Measurements from ENCODE around the gene THBD.

Gene THBD, protein sequence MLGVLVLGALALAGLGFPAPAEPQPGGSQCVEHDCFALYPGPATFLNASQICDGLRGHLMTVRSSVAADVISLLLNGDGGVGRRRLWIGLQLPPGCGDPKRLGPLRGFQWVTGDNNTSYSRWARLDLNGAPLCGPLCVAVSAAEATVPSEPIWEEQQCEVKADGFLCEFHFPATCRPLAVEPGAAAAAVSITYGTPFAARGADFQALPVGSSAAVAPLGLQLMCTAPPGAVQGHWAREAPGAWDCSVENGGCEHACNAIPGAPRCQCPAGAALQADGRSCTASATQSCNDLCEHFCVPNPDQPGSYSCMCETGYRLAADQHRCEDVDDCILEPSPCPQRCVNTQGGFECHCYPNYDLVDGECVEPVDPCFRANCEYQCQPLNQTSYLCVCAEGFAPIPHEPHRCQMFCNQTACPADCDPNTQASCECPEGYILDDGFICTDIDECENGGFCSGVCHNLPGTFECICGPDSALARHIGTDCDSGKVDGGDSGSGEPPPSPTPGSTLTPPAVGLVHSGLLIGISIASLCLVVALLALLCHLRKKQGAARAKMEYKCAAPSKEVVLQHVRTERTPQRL

DNA sequence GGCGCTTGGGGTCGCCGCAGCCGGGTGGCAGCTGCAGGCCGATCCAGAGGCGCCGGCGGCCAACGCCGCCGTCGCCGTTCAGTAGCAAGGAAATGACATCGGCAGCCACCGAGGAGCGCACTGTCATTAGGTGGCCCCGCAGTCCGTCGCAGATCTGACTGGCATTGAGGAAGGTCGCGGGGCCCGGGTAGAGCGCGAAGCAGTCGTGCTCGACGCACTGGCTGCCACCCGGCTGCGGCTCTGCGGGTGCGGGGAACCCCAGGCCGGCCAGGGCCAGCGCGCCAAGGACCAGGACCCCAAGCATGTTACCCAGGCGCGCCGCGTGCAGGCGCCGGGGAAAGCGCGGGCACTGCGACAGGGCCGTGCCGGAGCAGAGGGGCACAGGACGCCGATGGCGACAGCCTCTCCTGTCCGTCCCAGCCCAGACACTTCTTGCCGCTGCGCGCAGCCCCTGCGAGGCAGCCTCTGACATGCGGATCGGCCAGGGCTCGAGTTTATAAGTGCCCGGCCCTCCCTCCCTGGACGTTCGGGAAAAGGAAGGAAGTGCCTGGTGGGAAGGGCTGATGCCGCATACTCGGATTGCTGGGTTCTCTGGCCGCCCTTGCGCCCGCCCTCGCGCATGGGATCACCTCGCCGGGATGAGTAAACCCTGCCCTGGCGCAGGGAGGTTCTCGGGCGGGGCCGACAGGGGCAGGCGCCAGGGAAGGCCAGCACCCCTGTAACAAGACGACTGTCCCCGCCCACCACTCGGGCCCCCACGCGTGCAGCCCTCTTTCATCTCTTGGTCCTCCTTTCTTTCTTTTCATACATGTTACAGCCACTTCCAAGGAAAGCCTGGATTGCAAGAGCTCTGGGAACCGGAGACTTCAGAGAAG, at the start of gene THBD:
Gene THBD, minus strand, starts transcription at position 472 of the 875 bp plus-strand sequence. Its CDS starts 168 bp downstream, at position 304.
- H2AFZ ChIP-seq (ENCODE audit: low read length) = no peak within 1 kb of the TSS
- no peak within 1 kb of the TSS for H3K27ac ChIP-seq (ENCODE audit: low read depth, low read length, poor library complexity, severe bottlenecking)
- H3K4me3 ChIP-seq (ENCODE audit: low read depth, low read length, poor library complexity, severe bottlenecking) = no peak within 1 kb of the TSS
- H3F3A ChIP-seq (ENCODE audit: insufficient read depth, low read length) = no peaks in the 10 kb centered on the region
- H3K79me2 ChIP-seq (ENCODE audit: insufficient read depth, low read length) = no peaks in the 10 kb centered on the region
- no peaks in the 10 kb centered on the region for H3K9me2 ChIP-seq (ENCODE audit: low read depth, low read length)
- no peak within 1 kb of the TSS for H3K4me2 ChIP-seq (ENCODE audit: low read length)
- H4K20me1 ChIP-seq (ENCODE audit: insufficient read depth, low read length) = no peaks in the 10 kb centered on the region
- H3K9me3 ChIP-seq (ENCODE audit: low read length) = no peaks in the 10 kb centered on the region
- no peaks in the 10 kb centered on the region for H3K27me3 ChIP-seq (ENCODE audit: insufficient read depth, low read length)
- TF ChIP-seq, protein P1, sequence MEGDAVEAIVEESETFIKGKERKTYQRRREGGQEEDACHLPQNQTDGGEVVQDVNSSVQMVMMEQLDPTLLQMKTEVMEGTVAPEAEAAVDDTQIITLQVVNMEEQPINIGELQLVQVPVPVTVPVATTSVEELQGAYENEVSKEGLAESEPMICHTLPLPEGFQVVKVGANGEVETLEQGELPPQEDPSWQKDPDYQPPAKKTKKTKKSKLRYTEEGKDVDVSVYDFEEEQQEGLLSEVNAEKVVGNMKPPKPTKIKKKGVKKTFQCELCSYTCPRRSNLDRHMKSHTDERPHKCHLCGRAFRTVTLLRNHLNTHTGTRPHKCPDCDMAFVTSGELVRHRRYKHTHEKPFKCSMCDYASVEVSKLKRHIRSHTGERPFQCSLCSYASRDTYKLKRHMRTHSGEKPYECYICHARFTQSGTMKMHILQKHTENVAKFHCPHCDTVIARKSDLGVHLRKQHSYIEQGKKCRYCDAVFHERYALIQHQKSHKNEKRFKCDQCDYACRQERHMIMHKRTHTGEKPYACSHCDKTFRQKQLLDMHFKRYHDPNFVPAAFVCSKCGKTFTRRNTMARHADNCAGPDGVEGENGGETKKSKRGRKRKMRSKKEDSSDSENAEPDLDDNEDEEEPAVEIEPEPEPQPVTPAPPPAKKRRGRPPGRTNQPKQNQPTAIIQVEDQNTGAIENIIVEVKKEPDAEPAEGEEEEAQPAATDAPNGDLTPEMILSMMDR (IDR thresholded peaks at IDR 0.05; ENCODE audit: low read length) = no peak
- no peak for TF ChIP-seq EZH2 (IDR thresholded peaks at IDR 0.05; ENCODE audit: borderline replicate concordance, low read length)
- H3K9ac ChIP-seq (ENCODE audit: low read length) = no peak within 1 kb of the TSS
- H3K36me3 ChIP-seq (ENCODE audit: insufficient read depth, low read length) = no peaks in the 10 kb centered on the region
- H3K4me1 ChIP-seq (ENCODE audit: insufficient read depth, low read length, severe bottlenecking) = no peaks in the 10 kb centered on the region

DNA sequence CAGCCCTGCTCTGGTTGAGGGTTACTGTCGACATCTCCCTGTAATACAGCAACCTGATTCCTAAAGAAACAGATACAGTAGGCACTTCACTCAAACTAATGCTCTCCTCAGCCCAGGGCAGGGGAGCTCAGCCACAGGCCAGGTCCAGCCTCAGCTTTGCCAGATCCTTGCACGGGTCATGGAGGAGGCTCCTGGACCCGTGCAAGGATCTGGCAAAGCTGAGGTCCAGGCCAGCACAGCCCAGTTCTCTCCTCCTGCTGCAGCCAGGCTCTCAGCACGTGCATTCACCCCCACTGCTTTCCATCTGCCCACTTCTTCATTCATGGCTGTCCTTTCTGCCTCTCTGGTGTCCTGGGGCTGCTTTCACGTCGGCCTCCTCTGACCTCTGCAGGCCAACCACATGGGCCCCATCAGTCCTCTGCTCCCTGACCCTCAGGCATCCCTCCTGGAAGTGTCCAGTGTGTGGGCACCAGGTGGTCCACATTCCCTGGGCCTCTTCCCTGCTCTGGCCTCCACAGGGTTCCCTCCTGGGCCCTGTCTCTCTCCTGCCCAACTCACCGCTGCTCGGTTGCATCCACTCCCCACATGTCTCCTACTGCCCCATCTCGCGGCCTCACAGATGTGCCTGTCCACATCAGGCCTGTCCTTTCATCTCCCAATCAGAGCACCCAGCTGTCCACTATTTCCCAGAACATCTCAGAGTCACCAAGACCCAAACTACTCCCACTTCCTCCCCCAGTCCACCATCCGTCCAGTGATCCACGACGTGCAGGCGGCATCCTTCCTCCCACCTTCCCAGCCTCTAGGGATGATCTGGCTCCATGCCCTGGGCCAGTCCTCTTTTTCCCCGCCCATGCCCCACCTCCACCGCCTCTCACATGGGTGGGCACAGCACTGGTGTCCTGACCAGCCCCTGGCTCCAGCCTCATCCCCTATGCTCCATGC, 48.4 kb upstream of the THBD start:
- Histone ChIP-seq H3K9me3 (ENCODE audit: low read length) (no peaks in the 10 kb centered on the region), H3K27me3 (ENCODE audit: insufficient read depth, low read length) (no peaks in the 10 kb centered on the region; the same call in 1 of the 2 replicates), H3K9me2 (ENCODE audit: low read depth, low read length) (no peaks in the 10 kb centered on the region), H3K36me3 (ENCODE audit: insufficient read depth, low read length) (no peaks in the 10 kb centered on the region), H3K9ac (ENCODE audit: low read length) (no peak overlapping the region), H3K27ac (ENCODE audit: low read depth, low read length, poor library complexity, severe bottlenecking) (no peak overlapping the region), H2AFZ (ENCODE audit: low read length) (no peak overlapping the region), H3K79me2 (ENCODE audit: insufficient read depth, low read length) (no peaks in the 10 kb centered on the region), H3K4me1 (ENCODE audit: insufficient read depth, low read length, severe bottlenecking) (no peaks in the 10 kb centered on the region), H3K4me2 (ENCODE audit: low read length) (no peak overlapping the region), H3K4me3 (ENCODE audit: low read depth, low read length, poor library complexity, severe bottlenecking) (no peak overlapping the region), H3F3A (ENCODE audit: insufficient read depth, low read length) (no peaks in the 10 kb centered on the region), H4K20me1 (ENCODE audit: insufficient read depth, low read length) (no peaks in the 10 kb centered on the region)
- TF ChIP-seq EZH2 (IDR thresholded peaks at IDR 0.05; ENCODE audit: borderline replicate concordance, low read length) = no peak
- TF ChIP-seq, protein P1 (IDR thresholded peaks at IDR 0.05; ENCODE audit: low read length) = no peak
